ENCODE data around the gene CLDN9. TPM values are rescaled to one million over a fixed set of nuclear protein-coding genes. Genes with fewer than 3 reads are reported as not detected.
A peak's percentile ranks its signal among the peaks of the same experiment; 100 is the strongest.

The CLDN9 gene
- total RNA-seq, 1 experiment from 2014 or later, result 0.05 TPM

- DNase-seq (ENCODE audit: extremely low read depth, low read depth), result no peak
Observed at GRCh38 chr16:2973605-2974318, 39.0 kb upstream of the CLDN9 start.

- DNase-seq (ENCODE audit: extremely low read depth, low read depth), result no peak
Observed at GRCh38 chr16:2974319-2975056, 38.2 kb upstream of the CLDN9 start.

GRCh38 chr16:2975161-2975795 lies 37.4 kb upstream of the CLDN9 start:
- DNase-seq (ENCODE audit: extremely low read depth, low read depth), result no peak

GRCh38 chr16:2976201-2976600 lies 36.5 kb upstream of the CLDN9 start:
- no peak for DNase-seq (ENCODE audit: extremely low read depth, low read depth)

- no peak for DNase-seq (ENCODE audit: extremely low read depth, low read depth)
Observed at GRCh38 chr16:2976673-2977072, 36.0 kb upstream of the CLDN9 start.

- no peak for DNase-seq (ENCODE audit: extremely low read depth, low read depth)
Observed at GRCh38 chr16:2977440-2977839, 35.3 kb upstream of the CLDN9 start.

- no peak for DNase-seq (ENCODE audit: extremely low read depth, low read depth)
Observed at GRCh38 chr16:2979669-2980226, 33.0 kb upstream of the CLDN9 start.

- DNase-seq (ENCODE audit: extremely low read depth, low read depth), result peak; percentile 88
Observed at GRCh38 chr16:2980227-2981176, 32.2 kb upstream of the CLDN9 start, which contains the start of gene PKMYT1. Gene PKMYT1 (minus strand): TSS chr16:2980446. CDS start chr16:2979657, 789 bp downstream.

- no peak for DNase-seq (ENCODE audit: extremely low read depth, low read depth)
Observed at GRCh38 chr16:2981177-2981898, 31.4 kb upstream of the CLDN9 start.

- DNase-seq (ENCODE audit: extremely low read depth, low read depth), result no peak
Observed at GRCh38 chr16:2981899-2982250, 30.8 kb upstream of the CLDN9 start.

- DNase-seq (ENCODE audit: extremely low read depth, low read depth), result no peak
Observed at GRCh38 chr16:2982402-2982801, 30.3 kb upstream of the CLDN9 start.

- DNase-seq (ENCODE audit: extremely low read depth, low read depth), result peak; percentile 75
Observed at GRCh38 chr16:2983706-2984136, 29.0 kb upstream of the CLDN9 start.

GRCh38 chr16:2985462-2985861 lies 27.3 kb upstream of the CLDN9 start:
- no peak for DNase-seq (ENCODE audit: extremely low read depth, low read depth)

GRCh38 chr16:2985893-2986355 lies 26.8 kb upstream of the CLDN9 start:
- no peak for DNase-seq (ENCODE audit: extremely low read depth, low read depth)

- DNase-seq (ENCODE audit: extremely low read depth, low read depth), result no peak
Observed at GRCh38 chr16:2986623-2987188, 26.0 kb upstream of the CLDN9 start.

- no peak for DNase-seq (ENCODE audit: extremely low read depth, low read depth)
Observed at GRCh38 chr16:2987286-2987685, 25.4 kb upstream of the CLDN9 start.

GRCh38 chr16:2987833-2988232 lies 24.9 kb upstream of the CLDN9 start:
- DNase-seq (ENCODE audit: extremely low read depth, low read depth), result no peak

- no peak for DNase-seq (ENCODE audit: extremely low read depth, low read depth)
Observed at GRCh38 chr16:2988590-2989099, 24.1 kb upstream of the CLDN9 start.

GRCh38 chr16:2990891-2991290 lies 21.8 kb upstream of the CLDN9 start:
- no peak for DNase-seq (ENCODE audit: extremely low read depth, low read depth)
